HepG2 (cell line): Measurements from ENCODE around the gene GNG13. TPM values are rescaled to one million over a fixed set of nuclear protein-coding genes. Genes with fewer than 3 reads are reported as not detected.

Experiments
- ATAC-seq: fragments of 200-7000 bp; cut with Tn5 transposase; 3 replicates; pipeline ENCODE4 v1.9.1; 2020; ENCODE audit warnings: mild to moderate bottlenecking, moderate library complexity
- BruUV-seq: library from RNA; stranded (reverse); fragments of 400-500 nt; replicated peaks from 2 replicates; lab custom pipeline; 2021; lab: Mats Ljungman, UMichigan
- CTCF ChIA-PET: fragments of 300-600 bp; formaldehyde crosslinking; extraction: SDS; loops from one replicate; lab custom pipeline; 2021; ENCODE audit warnings: low total read pairs, inconsistent platforms, low intra/inter-chr PET ratio; lab: Yijun Ruan, JAX
- POLR2A ChIA-PET: fragments of 350-600 bp; sonication (Branson Sonifier 250); formaldehyde crosslinking; loops from one replicate; lab custom pipeline; 2020; ENCODE audit warnings: antibody characterized with exemption, inconsistent platforms; lab: Yijun Ruan, JAX
- DNase-seq: peaks from one replicate; pipeline ENCODE4 v3.0.0-alpha.2; 2015; ENCODE audit warnings: low spot score
- FAIRE-seq: peaks from 3 replicates; lab custom pipeline; 2011; peaks lifted over from hg19 to GRCh38; lab: Jason Lieb, UNC
- H2AFZ ChIP-seq: one replicate; pipeline ENCODE4 v1.6.1; 2011; ENCODE audit warnings: low read length, inconsistent platforms
- H3K27ac ChIP-seq: fragments of 300-600 bp; 3 replicates; pipeline ENCODE4 v1.8.0; 2011; ENCODE audit warnings: mixed run types, mild to moderate bottlenecking, mixed read lengths, low read length, inconsistent platforms; ENCODE audit not compliant: insufficient read depth; ENCODE audit errors: extremely low read length
- H3K27me3 ChIP-seq, 2 experiments: fragments of 200-600 bp in 1 of 2; 2 replicates in 1 of 2; 3 replicates in 1 of 2; pipeline versions ENCODE4 v1.6.0 to v1.8.0; 2011; ENCODE audit warnings: low read length in 2 of 2, mild to moderate bottlenecking in 2 of 2, moderate library complexity in 2 of 2, inconsistent platforms in 1 of 2; ENCODE audit not compliant: insufficient read depth in 2 of 2, control insufficient read depth in 1 of 2
- H3K36me3 ChIP-seq, 2 experiments: fragments of 200-600 bp in 1 of 2; replicated peaks in 1 of 2; 2 replicates in 1 of 2; 3 replicates in 1 of 2; pipeline versions ENCODE4 v1.5.1 to v1.8.0; 2011; ENCODE audit warnings: low read length in 2 of 2, inconsistent platforms in 1 of 2; ENCODE audit not compliant: insufficient read depth in 2 of 2, control insufficient read depth in 1 of 2
- H3K4me1 ChIP-seq: 2 replicates; pipeline ENCODE4 v1.5.1; 2012; ENCODE audit warnings: low read length, inconsistent platforms; ENCODE audit not compliant: insufficient read depth
- H3K4me2 ChIP-seq: 2 replicates; pipeline ENCODE4 v1.6.0; 2011; ENCODE audit warnings: low read depth, low read length, inconsistent platforms
- H3K4me3 ChIP-seq, 3 experiments: fragments of 200-600 bp in 1 of 3; sonication (generic), shearing (Covaris generic) in 1 of 3; replicated peaks in 1 of 3; 2 replicates each; pipeline ENCODE4 v1.5.1; 2011 to 2016; ENCODE audit warnings: low read length in 3 of 3, inconsistent platforms in 2 of 3, low read depth in 2 of 3, mild to moderate bottlenecking in 2 of 3, control low read depth in 1 of 3, mixed read lengths in 1 of 3; ENCODE audit not compliant: insufficient read depth in 1 of 3
- H3K79me2 ChIP-seq: one replicate; pipeline ENCODE4 v1.6.1; 2011; ENCODE audit warnings: low read length, inconsistent platforms; ENCODE audit not compliant: insufficient read depth
- H3K9ac ChIP-seq: 2 replicates; pipeline ENCODE4 v1.6.0; 2011; ENCODE audit warnings: mild to moderate bottlenecking, low read depth, low read length, inconsistent platforms; ENCODE audit not compliant: insufficient read depth
- H3K9me3 ChIP-seq: 2 replicates; pipeline ENCODE4 v1.5.1; 2012; ENCODE audit warnings: mild to moderate bottlenecking, low read length
- H4K20me1 ChIP-seq: 2 replicates; pipeline ENCODE4 v1.6.0; 2011; ENCODE audit warnings: inconsistent platforms, mild to moderate bottlenecking, low read length, moderate library complexity; ENCODE audit not compliant: insufficient read depth
- CENPT ChIP-seq: sonication (generic); formaldehyde crosslinking; IDR thresholded peaks from 2 replicates; pipeline ENCODE4 v1.8.0; 2022; ENCODE audit warnings: low read depth, mild to moderate bottlenecking, moderate library complexity, missing genetic modification reagents
- DPF2 ChIP-seq: sonication (generic); formaldehyde crosslinking; IDR thresholded peaks from 2 replicates; pipeline ENCODE4 v1.4.0; 2020; ENCODE audit warnings: mild to moderate bottlenecking, low read depth, missing genetic modification reagents, borderline replicate concordance
- NR2F2 ChIP-seq: IDR thresholded peaks from 2 replicates; pipeline ENCODE4 v1.6.1; 2012; ENCODE audit warnings: low read depth, inconsistent platforms, borderline replicate concordance
- TBP ChIP-seq: sonication (generic); formaldehyde crosslinking; IDR thresholded peaks from 2 replicates; pipeline ENCODE4 v1.5.0; 2020; ENCODE audit warnings: missing genetic modification reagents
- ZMYM4 ChIP-seq: sonication (generic); formaldehyde crosslinking; IDR thresholded peaks from 2 replicates; pipeline ENCODE4 v1.8.1; 2023; ENCODE audit warnings: mild to moderate bottlenecking, missing genetic modification reagents
- ZNF143 ChIP-seq: sonication (generic); formaldehyde crosslinking; IDR thresholded peaks from 2 replicates; pipeline ENCODE4 v1.4.0; 2020; ENCODE audit warnings: missing genetic modification reagents
- ZNF296 ChIP-seq: sonication (generic); formaldehyde crosslinking; conservative IDR thresholded peaks from 2 replicates; pipeline ENCODE4 v1.5.0; 2020; ENCODE audit warnings: mild to moderate bottlenecking, missing genetic modification reagents
- ZNF318 ChIP-seq: sonication (generic); formaldehyde crosslinking; IDR thresholded peaks from 2 replicates; pipeline ENCODE4 v1.4.0; 2020; ENCODE audit warnings: mild to moderate bottlenecking, missing genetic modification reagents
- ZNF777 ChIP-seq: sonication (generic); formaldehyde crosslinking; IDR thresholded peaks from 2 replicates; pipeline ENCODE4 v1.4.0; 2020; ENCODE audit warnings: missing genetic modification reagents
- WGBS: methylation state at CpG from one replicate; pipeline ENCODE4 v1.1.6; 2017; ENCODE audit warnings: low lambda C conversion rate; 5-methylcytosine and 5-hydroxymethylcytosine counted together
- in situ Hi-C: cut with HindIII; loops from 2 replicates; pipeline ENCODE4 v1.10.0; 2017; ENCODE audit warnings: low pct_unique_long_range_greater_than_20kb; ENCODE audit not compliant: extremely low pct_ligation_motif_present
- intact Hi-C: fragments of 100-400 bp; cut with micrococcal nuclease; formaldehyde crosslinking; loops from one replicate; pipeline ENCODE4 v1.10.0; 2022; ENCODE audit not compliant: unreplicated experiment
- polyA plus RNA-seq, 8 experiments: library from polyadenylated mRNA; depleted of rRNA in 3 of 8; stranded (reverse) in 7 of 8; unstranded in 1 of 8; fragments of >200 nt; fragmentation: Illumina TruSeq in 4 of 8; extraction: Trizol in 4 of 8; gene quantifications; 2 replicates each; pipeline versions ENCODE4 v1.2.1 to v1.2.3, GENCODE V29; 2011 to 2016; ENCODE audit warnings: low read depth in 4 of 8, missing spikeins in 1 of 8, mixed read lengths in 1 of 8; ENCODE audit not compliant: insufficient read depth in 1 of 8
- total RNA-seq, 5 experiments: library from RNA; depleted of rRNA; stranded (reverse); fragments of >200 nt; fragmentation: Illumina TruSeq; extraction: Trizol; gene quantifications; 2 replicates each; pipeline ENCODE4 v1.2.3, GENCODE V29; 2016; ENCODE audit warnings: low read depth in 1 of 5

Gene GNG13
- total and polyA plus RNA-seq, 2 of the 13 experiments (the other 11 are each of a cell fraction or from before 2014, with no cell fraction given) = not detected

GRCh38 chr16:832652-833336 lies 32.3 kb upstream of the GNG13 start:
- no peak for DNase-seq
- in situ Hi-C loops = loop anchor here (10.0 kb wide), 1 partner anchor 62 kb away; no protein-coding TSS in a partner anchor

GRCh38 chr16:831571-832413 lies 31.3 kb upstream of the GNG13 start:
- WGBS = 5% methylated on average over 10 of the region's 27 CpGs
- H3K9me3 ChIP-seq = peaks cover 13% of the 10 kb centered on the region
- intact Hi-C loops (no loop called here), in situ Hi-C loops (loop anchor here (10.0 kb wide), 1 partner anchor 63 kb away; no protein-coding TSS in a partner anchor)
- POLR2A ChIA-PET = no interaction called here
- BruUV-seq = no TSS peak
- H3K9ac ChIP-seq = no peak overlapping the region
- ATAC-seq (0 out of 3 replicates have a peak, but pooled peaks have one; percentile 15), FAIRE-seq (no peak), DNase-seq (no peak)
- no peak overlapping the region for H3K27ac ChIP-seq
- H3K4me1 ChIP-seq = no peaks in the 10 kb centered on the region
- peaks cover 25 to 78% of the 10 kb centered on the region in 2 experiments for H3K27me3 ChIP-seq
- H3K4me3 ChIP-seq = no peak overlapping the region
- no peaks in the 10 kb centered on the region for H3K79me2 ChIP-seq
- no peaks in the 10 kb centered on the region for H3K36me3 ChIP-seq
- CTCF ChIA-PET = no interaction called here
- H3K4me2 ChIP-seq = no peak overlapping the region
- no peaks in the 10 kb centered on the region for H4K20me1 ChIP-seq
- no peak overlapping the region for H2AFZ ChIP-seq
- TF ChIP-seq ZNF143 (CRISPR knock-in tag) = no peak
- TF ChIP-seq ZNF296 = no peak
- TF ChIP-seq CENPT = no peak
- no peak for TF ChIP-seq DPF2 (CRISPR knock-in tag)
- no peak for TF ChIP-seq TBP (CRISPR knock-in tag)
- TF ChIP-seq ZMYM4 (CRISPR knock-in tag) = no peak
- no peak for TF ChIP-seq ZNF318 (CRISPR knock-in tag)

More at GRCh38 chr16:832652-833336, 32.3 kb upstream of the GNG13 start:
- H3K79me2 ChIP-seq = no peaks in the 10 kb centered on the region
- FAIRE-seq (no peak), ATAC-seq (peak; percentile 66)
- H2AFZ ChIP-seq = no peak overlapping the region
- no peaks in the 10 kb centered on the region for H3K4me1 ChIP-seq
- H3K9me3 ChIP-seq = peaks cover 16% of the 10 kb centered on the region
- ChIA-PET POLR2A (no interaction called here), CTCF (no interaction called here)
- H3K4me2 ChIP-seq = no peak overlapping the region
- TF ChIP-seq ZNF777 (CRISPR knock-in tag) (peak; percentile 78; the same call in 1 of the 2 replicates), NR2F2 (no peak)
- no peak overlapping the region for H3K27ac ChIP-seq
- WGBS = 14% methylated on average over 5 of the region's 35 CpGs
- no peaks in the 10 kb centered on the region for H4K20me1 ChIP-seq
- intact Hi-C loops = no loop called here
- no TSS peak for BruUV-seq
- H3K9ac ChIP-seq = no peak overlapping the region
- H3K36me3 ChIP-seq = no peaks in the 10 kb centered on the region
- H3K4me3 ChIP-seq = no peak overlapping the region
- peaks cover 21 to 68% of the 10 kb centered on the region in 2 experiments for H3K27me3 ChIP-seq
